HepG2 (cell line): ENCODE data around the gene TCEA3. TPM values are rescaled to one million over a fixed set of nuclear protein-coding genes. Genes with fewer than 3 reads are reported as not detected.
A peak's percentile ranks its signal among the peaks of the same experiment; 100 is the strongest.

ENCODE experiments used
- ATAC-seq: fragments of 200-7000 bp; cut with Tn5 transposase; 3 replicates; pipeline ENCODE4 v1.9.1; 2020; ENCODE audit warnings: mild to moderate bottlenecking, moderate library complexity
- BruUV-seq: library from RNA; stranded (reverse); fragments of 400-500 nt; replicated peaks from 2 replicates; lab custom pipeline; 2021; lab: Mats Ljungman, UMichigan
- CTCF ChIA-PET: fragments of 300-600 bp; formaldehyde crosslinking; extraction: SDS; loops from one replicate; lab custom pipeline; 2021; ENCODE audit warnings: low total read pairs, inconsistent platforms, low intra/inter-chr PET ratio; lab: Yijun Ruan, JAX
- POLR2A ChIA-PET: fragments of 350-600 bp; sonication (Branson Sonifier 250); formaldehyde crosslinking; loops from one replicate; lab custom pipeline; 2020; ENCODE audit warnings: antibody characterized with exemption, inconsistent platforms; lab: Yijun Ruan, JAX
- DNase-seq: peaks from one replicate; pipeline ENCODE4 v3.0.0-alpha.2; 2015; ENCODE audit warnings: low spot score
- FAIRE-seq: peaks from 3 replicates; lab custom pipeline; 2011; peaks lifted over from hg19 to GRCh38; lab: Jason Lieb, UNC
- H2AFZ ChIP-seq: one replicate; pipeline ENCODE4 v1.6.1; 2011; ENCODE audit warnings: low read length, inconsistent platforms
- H3K27ac ChIP-seq: fragments of 300-600 bp; 3 replicates; pipeline ENCODE4 v1.8.0; 2011; ENCODE audit warnings: mixed run types, mild to moderate bottlenecking, mixed read lengths, low read length, inconsistent platforms; ENCODE audit not compliant: insufficient read depth; ENCODE audit errors: extremely low read length
- H3K27me3 ChIP-seq, 2 experiments: fragments of 200-600 bp in 1 of 2; 2 replicates in 1 of 2; 3 replicates in 1 of 2; pipeline versions ENCODE4 v1.6.0 to v1.8.0; 2011; ENCODE audit warnings: low read length in 2 of 2, mild to moderate bottlenecking in 2 of 2, moderate library complexity in 2 of 2, inconsistent platforms in 1 of 2; ENCODE audit not compliant: insufficient read depth in 2 of 2, control insufficient read depth in 1 of 2
- H3K36me3 ChIP-seq, 2 experiments: fragments of 200-600 bp in 1 of 2; replicated peaks in 1 of 2; 2 replicates in 1 of 2; 3 replicates in 1 of 2; pipeline versions ENCODE4 v1.5.1 to v1.8.0; 2011; ENCODE audit warnings: low read length in 2 of 2, inconsistent platforms in 1 of 2; ENCODE audit not compliant: insufficient read depth in 2 of 2, control insufficient read depth in 1 of 2
- H3K4me1 ChIP-seq: 2 replicates; pipeline ENCODE4 v1.5.1; 2012; ENCODE audit warnings: low read length, inconsistent platforms; ENCODE audit not compliant: insufficient read depth
- H3K4me2 ChIP-seq: 2 replicates; pipeline ENCODE4 v1.6.0; 2011; ENCODE audit warnings: low read depth, low read length, inconsistent platforms
- H3K4me3 ChIP-seq, 3 experiments: fragments of 200-600 bp in 1 of 3; sonication (generic), shearing (Covaris generic) in 1 of 3; replicated peaks in 1 of 3; 2 replicates each; pipeline ENCODE4 v1.5.1; 2011 to 2016; ENCODE audit warnings: low read length in 3 of 3, inconsistent platforms in 2 of 3, low read depth in 2 of 3, mild to moderate bottlenecking in 2 of 3, control low read depth in 1 of 3, mixed read lengths in 1 of 3; ENCODE audit not compliant: insufficient read depth in 1 of 3
- H3K79me2 ChIP-seq: one replicate; pipeline ENCODE4 v1.6.1; 2011; ENCODE audit warnings: low read length, inconsistent platforms; ENCODE audit not compliant: insufficient read depth
- H3K9ac ChIP-seq: 2 replicates; pipeline ENCODE4 v1.6.0; 2011; ENCODE audit warnings: mild to moderate bottlenecking, low read depth, low read length, inconsistent platforms; ENCODE audit not compliant: insufficient read depth
- H3K9me3 ChIP-seq: 2 replicates; pipeline ENCODE4 v1.5.1; 2012; ENCODE audit warnings: mild to moderate bottlenecking, low read length
- H4K20me1 ChIP-seq: 2 replicates; pipeline ENCODE4 v1.6.0; 2011; ENCODE audit warnings: inconsistent platforms, mild to moderate bottlenecking, low read length, moderate library complexity; ENCODE audit not compliant: insufficient read depth
- ETV5 ChIP-seq: IDR thresholded peaks from 2 replicates; pipeline ENCODE4 v1.6.1; 2018; ENCODE audit warnings: missing biosample characterization, missing genetic modification reagents, inconsistent platforms, borderline replicate concordance
- MAFF ChIP-seq: IDR thresholded peaks from 2 replicates; pipeline ENCODE4 v1.6.1; 2011; ENCODE audit warnings: low read depth, low read length, improper control_type of control experiment
- MAFK ChIP-seq, 2 experiments: IDR thresholded peaks in 1 of 2; conservative IDR thresholded peaks in 1 of 2; 2 replicates each; pipeline ENCODE4 v1.6.1; 2011; ENCODE audit warnings: improper control_type of control experiment in 2 of 2, low read length in 2 of 2
- NCOA2 ChIP-seq: sonication (generic); formaldehyde crosslinking; IDR thresholded peaks from 2 replicates; pipeline ENCODE4 v1.8.0; 2022; ENCODE audit warnings: inconsistent platforms
- NFKBIZ ChIP-seq: IDR thresholded peaks from 2 replicates; pipeline ENCODE4 v1.6.1; 2018; ENCODE audit warnings: missing genetic modification reagents, missing compliant biosample characterization
- SIX1 ChIP-seq: sonication (generic); formaldehyde crosslinking; IDR thresholded peaks from 2 replicates; pipeline ENCODE4 v1.4.0; 2020; ENCODE audit warnings: missing genetic modification reagents, borderline replicate concordance
- SKI ChIP-seq: fragments of 450-650 bp; IDR thresholded peaks from one replicate; pipeline ENCODE4 v1.6.1; 2018; ENCODE audit warnings: mild to moderate bottlenecking; ENCODE audit not compliant: partially characterized antibody
- SSRP1 ChIP-seq: IDR thresholded peaks from 2 replicates; pipeline ENCODE4 v1.6.1; 2016; ENCODE audit warnings: control low read depth
- YY1 ChIP-seq: IDR thresholded peaks from 2 replicates; pipeline ENCODE4 v1.6.1; 2011; ENCODE audit warnings: low read length, low read depth, moderate library complexity, mild to moderate bottlenecking; ENCODE audit not compliant: insufficient read depth, insufficient replicate concordance
- ZFP36L2 ChIP-seq: sonication (generic); formaldehyde crosslinking; IDR thresholded peaks from 2 replicates; pipeline ENCODE4 v1.4.0; 2020; ENCODE audit warnings: missing genetic modification reagents
- ZNF20 ChIP-seq: sonication (generic); formaldehyde crosslinking; IDR thresholded peaks from 2 replicates; pipeline ENCODE4 v1.4.0; 2020; ENCODE audit warnings: mild to moderate bottlenecking, moderate library complexity, missing genetic modification reagents
- ZNF501 ChIP-seq: sonication (generic); formaldehyde crosslinking; IDR thresholded peaks from 2 replicates; pipeline ENCODE4 v1.5.1; 2020; ENCODE audit warnings: mild to moderate bottlenecking, moderate library complexity, missing genetic modification reagents
- ZNF7 ChIP-seq: IDR thresholded peaks from 2 replicates; pipeline ENCODE4 v1.6.1; 2016; ENCODE audit warnings: missing biosample characterization, missing genetic modification reagents
- ZNF850 ChIP-seq: sonication (generic); formaldehyde crosslinking; conservative IDR thresholded peaks from 2 replicates; pipeline ENCODE4 v1.9.0; 2021; ENCODE audit warnings: mild to moderate bottlenecking, missing genetic modification reagents
- ZNF883 ChIP-seq: sonication (generic); formaldehyde crosslinking; IDR thresholded peaks from 2 replicates; pipeline ENCODE4 v1.5.1; 2020; ENCODE audit warnings: mild to moderate bottlenecking, missing genetic modification reagents; ENCODE audit errors: not compliant biosample characterization
- WGBS: methylation state at CpG from one replicate; pipeline ENCODE4 v1.1.6; 2017; ENCODE audit warnings: low lambda C conversion rate; 5-methylcytosine and 5-hydroxymethylcytosine counted together
- in situ Hi-C: cut with HindIII; loops from 2 replicates; pipeline ENCODE4 v1.10.0; 2017; ENCODE audit warnings: low pct_unique_long_range_greater_than_20kb; ENCODE audit not compliant: extremely low pct_ligation_motif_present
- intact Hi-C: fragments of 100-400 bp; cut with micrococcal nuclease; formaldehyde crosslinking; loops from one replicate; pipeline ENCODE4 v1.10.0; 2022; ENCODE audit not compliant: unreplicated experiment
- polyA plus RNA-seq, 8 experiments: library from polyadenylated mRNA; depleted of rRNA in 3 of 8; stranded (reverse) in 7 of 8; unstranded in 1 of 8; fragments of >200 nt; fragmentation: Illumina TruSeq in 4 of 8; extraction: Trizol in 4 of 8; gene quantifications; 2 replicates each; pipeline versions ENCODE4 v1.2.1 to v1.2.3, GENCODE V29; 2011 to 2016; ENCODE audit warnings: low read depth in 4 of 8, missing spikeins in 1 of 8, mixed read lengths in 1 of 8; ENCODE audit not compliant: insufficient read depth in 1 of 8
- total RNA-seq, 5 experiments: library from RNA; depleted of rRNA; stranded (reverse); fragments of >200 nt; fragmentation: Illumina TruSeq; extraction: Trizol; gene quantifications; 2 replicates each; pipeline ENCODE4 v1.2.3, GENCODE V29; 2016; ENCODE audit warnings: low read depth in 1 of 5

TCEA3 gene
- total and polyA plus RNA-seq, 2 of the 13 experiments (the other 11 are each of a cell fraction or from before 2014, with no cell fraction given) = 55.5 to 84.6 TPM

DNA sequence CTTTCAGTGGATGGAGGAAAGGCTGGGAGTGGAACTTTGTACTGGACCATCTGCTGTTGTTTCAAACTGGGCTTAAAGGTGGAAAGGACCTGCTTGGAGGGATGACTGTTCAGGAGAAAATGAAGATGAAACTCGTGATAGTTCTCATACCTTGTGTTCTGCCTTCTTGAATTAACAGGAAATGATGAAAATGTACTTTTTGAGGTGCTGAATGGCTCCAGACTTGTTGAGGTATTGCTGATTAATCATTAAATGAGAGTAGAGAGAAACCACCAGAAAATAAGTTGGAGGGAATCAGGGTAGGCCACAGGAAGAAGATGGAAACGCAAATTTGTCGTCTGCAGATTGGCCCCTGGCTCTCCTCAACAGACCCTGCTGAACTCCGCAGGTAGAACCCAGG, 28.7 kb downstream of the TCEA3 start:
- ChIA-PET POLR2A (no interaction called here), CTCF (no interaction called here)
- Histone ChIP-seq H3K27me3 (no peaks in the 10 kb centered on the region), H3K4me2 (no peak overlapping the region), H3K27ac (no peak overlapping the region), H3K4me1 (peaks cover 19% of the 10 kb centered on the region; the same call in 1 of the 2 replicates), H4K20me1 (no peaks in the 10 kb centered on the region), H3K36me3 (peaks cover 22 to 54% of the 10 kb centered on the region in 2 experiments), H3K4me3 (no peak overlapping the region), H3K9ac (no peak overlapping the region), H2AFZ (no peak overlapping the region), H3K9me3 (no peaks in the 10 kb centered on the region), H3K79me2 (no peaks in the 10 kb centered on the region)
- intact Hi-C loops (no loop called here), in situ Hi-C loops (no loop called here)
- DNase-seq (no peak), FAIRE-seq (no peak), ATAC-seq (no peak)
- BruUV-seq = no TSS peak
- WGBS = 94% methylated on average over 4 of the region's 4 CpGs
- TF ChIP-seq ZFP36L2 (CRISPR knock-in tag) (no peak), YY1 (no peak), ZNF20 (CRISPR knock-in tag) (no peak), SIX1 (CRISPR knock-in tag) (no peak), ZNF883 (CRISPR knock-in tag) (no peak), ETV5 (CRISPR knock-in tag) (no peak), MAFK (conservative IDR thresholded peaks at IDR 0.05 in 1 of 2, IDR thresholded peaks at IDR 0.05 in 1 of 2; ENCODE audit: low read length in 2 of 2) (peak; percentile 76 to 78), NFKBIZ (CRISPR knock-in tag) (no peak), MAFF (peak; percentile 65), ZNF501 (CRISPR knock-in tag) (no peak), SSRP1 (CRISPR knock-in tag) (no peak), NCOA2 (CRISPR knock-in tag) (no peak), ZNF850 (CRISPR knock-in tag) (no peak), ZNF7 (CRISPR knock-in tag) (no peak), SKI (no peak)
